ENCODE measurements around the gene TENT5A.

TENT5A gene

DNA sequence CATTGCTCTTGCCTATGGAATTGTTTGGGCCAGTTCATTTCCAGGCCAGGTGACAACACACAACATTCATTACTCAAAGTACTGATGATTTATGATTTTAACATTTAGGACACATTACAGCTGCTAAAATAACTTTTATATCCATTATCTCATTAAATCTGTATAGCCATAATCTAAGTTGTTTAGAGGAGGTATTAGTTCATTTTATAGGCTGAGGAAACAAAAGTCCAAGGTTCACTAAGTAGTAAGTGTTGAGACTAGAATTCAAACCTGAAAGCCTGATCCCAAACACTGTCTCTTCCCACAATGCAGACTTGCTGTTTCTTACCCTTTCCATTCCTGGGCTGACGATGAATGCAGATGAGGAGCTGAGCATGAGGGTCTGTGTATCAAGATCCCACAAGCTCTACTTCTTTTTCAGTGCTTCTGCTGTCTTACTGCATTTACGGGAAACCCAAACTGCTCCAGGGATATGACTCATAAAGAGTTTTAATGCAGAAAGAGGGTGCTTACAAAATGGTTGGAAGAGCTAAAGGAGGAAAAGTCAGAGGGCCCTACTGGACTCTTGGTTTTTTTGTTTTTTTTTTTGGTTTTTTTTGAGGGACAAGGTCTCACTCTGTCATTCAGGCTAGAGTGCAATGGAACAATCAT is 17.9 kb downstream of the TENT5A start:
- CTCF ChIA-PET: interaction anchor here (0.8 to 0.9 kb wide), 3 partner anchors 10 to 272 kb away, joined by 3 to 4 read pairs (median 3); no protein-coding TSS in a partner anchor
- no peak overlapping the region for H3K27ac ChIP-seq (ENCODE audit: extremely low read depth, low read depth, low read length)
- TF ChIP-seq, protein P1, sequence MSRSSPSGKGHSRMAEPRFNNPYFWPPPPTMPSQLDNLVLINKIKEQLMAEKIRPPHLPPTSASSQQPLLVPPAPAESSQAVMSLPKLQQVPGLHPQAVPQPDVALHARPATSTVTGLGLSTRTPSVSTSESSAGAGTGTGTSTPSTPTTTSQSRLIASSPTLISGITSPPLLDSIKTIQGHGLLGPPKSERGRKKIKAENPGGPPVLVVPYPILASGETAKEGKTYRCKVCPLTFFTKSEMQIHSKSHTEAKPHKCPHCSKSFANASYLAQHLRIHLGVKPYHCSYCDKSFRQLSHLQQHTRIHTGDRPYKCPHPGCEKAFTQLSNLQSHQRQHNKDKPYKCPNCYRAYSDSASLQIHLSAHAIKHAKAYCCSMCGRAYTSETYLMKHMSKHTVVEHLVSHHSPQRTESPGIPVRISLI (tag by site-specific recombination; IDR thresholded peaks at IDR 0.05): no peak
- no peak for TF ChIP-seq ZNF354C (tag by site-specific recombination; IDR thresholded peaks at IDR 0.05; ENCODE audit: borderline replicate concordance, low read depth)
- no peak for TF ChIP-seq GLI4 (tag by site-specific recombination; IDR thresholded peaks at IDR 0.05)
- TF ChIP-seq SCRT2 (tag by site-specific recombination; IDR thresholded peaks at IDR 0.05): no peak
- no peak for TF ChIP-seq ZNF701 (tag by site-specific recombination; IDR thresholded peaks at IDR 0.05)
- no peak for TF ChIP-seq ZNF157 (tag by site-specific recombination; IDR thresholded peaks at IDR 0.05)
- TF ChIP-seq ZNF76 (tag by site-specific recombination; IDR thresholded peaks at IDR 0.05; ENCODE audit: borderline replicate concordance, low read depth): no peak

DNA sequence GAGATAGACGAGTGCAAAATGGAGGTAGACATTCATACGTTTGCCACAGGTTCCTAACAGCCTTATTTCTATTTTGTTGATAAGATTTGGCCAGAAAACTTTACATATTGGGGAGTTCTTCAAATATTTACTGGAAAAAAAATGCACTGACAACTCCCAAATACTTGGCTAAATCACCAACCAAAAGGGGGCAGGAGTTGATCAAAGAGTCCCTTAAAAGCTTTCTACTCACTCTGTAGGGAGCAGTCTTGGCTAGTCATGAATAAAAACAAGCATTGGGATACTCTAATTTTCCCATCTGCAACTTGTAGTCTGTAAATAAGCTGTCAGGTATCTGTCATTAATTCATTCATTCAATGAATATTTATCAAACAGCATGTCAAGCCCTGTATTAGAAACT is 18.4 kb downstream of the TENT5A start:
- no peak for TF ChIP-seq ZNF2 (tag by site-specific recombination; IDR thresholded peaks at IDR 0.05)
- Histone ChIP-seq H3K36me3 (ENCODE audit: control insufficient read depth in 2 of 2, insufficient read depth in 1 of 2, low read length in 2 of 2) (no peaks in the 10 kb centered on the region), H3K27ac (ENCODE audit: extremely low read depth, low read depth, low read length) (no peak overlapping the region), H3K4me1 (ENCODE audit: control insufficient read depth, insufficient read depth, low read length) (no peaks in the 10 kb centered on the region), H3K4me3 (ENCODE audit: low read depth, low read length) (no peak overlapping the region), H3K9me3 (ENCODE audit: control insufficient read depth, insufficient read depth, low read depth, low read length) (no peaks in the 10 kb centered on the region)
- POLR2A ChIA-PET: interaction anchor here (1.6 kb wide), 1 partner anchor 18 kb away, joined by 4 read pairs; the partner anchor contains the start of gene TENT5A
- CTCF ChIA-PET: interaction anchor here (0.9 kb wide), 1 partner anchor 272 kb away, joined by 4 read pairs; no protein-coding TSS in a partner anchor

More for the DNA sequence above, 17.9 kb downstream of the TENT5A start:
- H3K4me3 ChIP-seq (ENCODE audit: low read depth, low read length): no peak overlapping the region
- no peaks in the 10 kb centered on the region for H3K4me1 ChIP-seq (ENCODE audit: control insufficient read depth, insufficient read depth, low read length)
- POLR2A ChIA-PET: interaction anchor here (0.7 to 1.6 kb wide), 3 partner anchors 18 to 172 kb away, joined by 3 to 4 read pairs (median 3); partner anchors contain the start of gene TENT5A
- no peaks in the 10 kb centered on the region for H3K9me3 ChIP-seq (ENCODE audit: control insufficient read depth, insufficient read depth, low read depth, low read length)
- H3K36me3 ChIP-seq (ENCODE audit: control insufficient read depth in 2 of 2, insufficient read depth in 1 of 2, low read length in 2 of 2): no peaks in the 10 kb centered on the region

DNA sequence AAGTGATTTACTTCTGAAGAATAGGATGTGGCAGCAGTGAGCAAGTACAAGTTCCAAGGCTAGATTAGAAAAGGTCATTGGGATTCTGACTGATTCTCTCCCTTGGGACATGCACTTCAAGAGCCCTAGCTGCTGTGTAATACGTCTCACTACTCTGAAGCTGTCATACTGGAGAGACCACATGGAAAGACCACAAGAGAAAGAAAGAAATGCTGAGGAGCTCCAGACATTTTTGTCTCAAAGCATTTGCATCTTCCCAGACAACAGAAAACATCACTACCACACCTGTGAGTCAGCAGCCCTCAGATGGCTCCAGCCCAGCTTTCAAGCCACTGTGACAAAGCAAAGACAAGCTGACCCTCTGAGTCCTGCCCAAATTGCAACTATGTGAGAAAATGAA is 20.7 kb downstream of the TENT5A start:
- ChIA-PET CTCF (interaction anchor here (0.8 to 1.7 kb wide), 2 partner anchors 15 to 20 kb away, joined by 3 to 4 read pairs; partner anchors contain the start of gene TENT5A), POLR2A (no interaction called here)
- H3K27ac ChIP-seq (ENCODE audit: extremely low read depth, low read depth, low read length): no peak overlapping the region
- no peaks in the 10 kb centered on the region for H3K9me3 ChIP-seq (ENCODE audit: control insufficient read depth, insufficient read depth, low read depth, low read length)
- H3K4me1 ChIP-seq (ENCODE audit: control insufficient read depth, insufficient read depth, low read length): no peaks in the 10 kb centered on the region
- H3K36me3 ChIP-seq (ENCODE audit: control insufficient read depth in 2 of 2, insufficient read depth in 1 of 2, low read length in 2 of 2): no peaks in the 10 kb centered on the region
- no peak overlapping the region for H3K4me3 ChIP-seq (ENCODE audit: low read depth, low read length)
- TF ChIP-seq, protein P2, sequence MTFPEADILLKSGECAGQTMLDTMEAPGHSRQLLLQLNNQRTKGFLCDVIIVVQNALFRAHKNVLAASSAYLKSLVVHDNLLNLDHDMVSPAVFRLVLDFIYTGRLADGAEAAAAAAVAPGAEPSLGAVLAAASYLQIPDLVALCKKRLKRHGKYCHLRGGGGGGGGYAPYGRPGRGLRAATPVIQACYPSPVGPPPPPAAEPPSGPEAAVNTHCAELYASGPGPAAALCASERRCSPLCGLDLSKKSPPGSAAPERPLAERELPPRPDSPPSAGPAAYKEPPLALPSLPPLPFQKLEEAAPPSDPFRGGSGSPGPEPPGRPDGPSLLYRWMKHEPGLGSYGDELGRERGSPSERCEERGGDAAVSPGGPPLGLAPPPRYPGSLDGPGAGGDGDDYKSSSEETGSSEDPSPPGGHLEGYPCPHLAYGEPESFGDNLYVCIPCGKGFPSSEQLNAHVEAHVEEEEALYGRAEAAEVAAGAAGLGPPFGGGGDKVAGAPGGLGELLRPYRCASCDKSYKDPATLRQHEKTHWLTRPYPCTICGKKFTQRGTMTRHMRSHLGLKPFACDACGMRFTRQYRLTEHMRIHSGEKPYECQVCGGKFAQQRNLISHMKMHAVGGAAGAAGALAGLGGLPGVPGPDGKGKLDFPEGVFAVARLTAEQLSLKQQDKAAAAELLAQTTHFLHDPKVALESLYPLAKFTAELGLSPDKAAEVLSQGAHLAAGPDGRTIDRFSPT (tag by site-specific recombination; IDR thresholded peaks at IDR 0.05): no peak
- TF ChIP-seq SCRT1 (tag by site-specific recombination; IDR thresholded peaks at IDR 0.05; ENCODE audit: borderline replicate concordance) (no peak), KLF7 (tag by site-specific recombination; IDR thresholded peaks at IDR 0.05; ENCODE audit: borderline replicate concordance) (no peak), SP3 (tag by site-specific recombination; IDR thresholded peaks at IDR 0.05) (no peak), ZNF777 (tag by site-specific recombination; IDR thresholded peaks at IDR 0.05; ENCODE audit: borderline replicate concordance) (no peak), ZNF24 (tag by site-specific recombination; IDR thresholded peaks at IDR 0.05) (no peak), ZNF223 (tag by site-specific recombination; IDR thresholded peaks at IDR 0.05) (no peak), GLI2 (tag by site-specific recombination; IDR thresholded peaks at IDR 0.05; ENCODE audit: borderline replicate concordance, low read depth) (no peak), ZNF529 (tag by site-specific recombination; IDR thresholded peaks at IDR 0.05; ENCODE audit: insufficient replicate concordance) (no peak), ZFP3 (tag by site-specific recombination; IDR thresholded peaks at IDR 0.05; ENCODE audit: low read depth) (no peak), ZFP37 (tag by site-specific recombination; IDR thresholded peaks at IDR 0.05) (no peak)
- TF ChIP-seq, protein P3, sequence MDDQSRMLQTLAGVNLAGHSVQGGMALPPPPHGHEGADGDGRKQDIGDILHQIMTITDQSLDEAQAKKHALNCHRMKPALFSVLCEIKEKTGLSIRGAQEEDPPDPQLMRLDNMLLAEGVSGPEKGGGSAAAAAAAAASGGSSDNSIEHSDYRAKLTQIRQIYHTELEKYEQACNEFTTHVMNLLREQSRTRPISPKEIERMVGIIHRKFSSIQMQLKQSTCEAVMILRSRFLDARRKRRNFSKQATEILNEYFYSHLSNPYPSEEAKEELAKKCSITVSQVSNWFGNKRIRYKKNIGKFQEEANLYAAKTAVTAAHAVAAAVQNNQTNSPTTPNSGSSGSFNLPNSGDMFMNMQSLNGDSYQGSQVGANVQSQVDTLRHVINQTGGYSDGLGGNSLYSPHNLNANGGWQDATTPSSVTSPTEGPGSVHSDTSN (CRISPR knock-in tag; IDR thresholded peaks at IDR 0.05): no peak
- TF ChIP-seq, protein P4, sequence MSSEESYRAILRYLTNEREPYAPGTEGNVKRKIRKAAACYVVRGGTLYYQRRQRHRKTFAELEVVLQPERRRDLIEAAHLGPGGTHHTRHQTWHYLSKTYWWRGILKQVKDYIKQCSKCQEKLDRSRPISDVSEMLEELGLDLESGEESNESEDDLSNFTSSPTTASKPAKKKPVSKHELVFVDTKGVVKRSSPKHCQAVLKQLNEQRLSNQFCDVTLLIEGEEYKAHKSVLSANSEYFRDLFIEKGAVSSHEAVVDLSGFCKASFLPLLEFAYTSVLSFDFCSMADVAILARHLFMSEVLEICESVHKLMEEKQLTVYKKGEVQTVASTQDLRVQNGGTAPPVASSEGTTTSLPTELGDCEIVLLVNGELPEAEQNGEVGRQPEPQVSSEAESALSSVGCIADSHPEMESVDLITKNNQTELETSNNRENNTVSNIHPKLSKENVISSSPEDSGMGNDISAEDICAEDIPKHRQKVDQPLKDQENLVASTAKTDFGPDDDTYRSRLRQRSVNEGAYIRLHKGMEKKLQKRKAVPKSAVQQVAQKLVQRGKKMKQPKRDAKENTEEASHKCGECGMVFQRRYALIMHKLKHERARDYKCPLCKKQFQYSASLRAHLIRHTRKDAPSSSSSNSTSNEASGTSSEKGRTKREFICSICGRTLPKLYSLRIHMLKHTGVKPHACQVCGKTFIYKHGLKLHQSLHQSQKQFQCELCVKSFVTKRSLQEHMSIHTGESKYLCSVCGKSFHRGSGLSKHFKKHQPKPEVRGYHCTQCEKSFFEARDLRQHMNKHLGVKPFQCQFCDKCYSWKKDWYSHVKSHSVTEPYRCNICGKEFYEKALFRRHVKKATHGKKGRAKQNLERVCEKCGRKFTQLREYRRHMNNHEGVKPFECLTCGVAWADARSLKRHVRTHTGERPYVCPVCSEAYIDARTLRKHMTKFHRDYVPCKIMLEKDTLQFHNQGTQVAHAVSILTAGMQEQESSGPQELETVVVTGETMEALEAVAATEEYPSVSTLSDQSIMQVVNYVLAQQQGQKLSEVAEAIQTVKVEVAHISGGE (tag by site-specific recombination; conservative IDR thresholded peaks at IDR 0.05; ENCODE audit: low read depth): no peak
